Activated naive CD8-positive, alpha-beta T cell treated with anti-CD3 and anti-CD28 coated beads, Interleukin-2, amount 50 U/mL, for 24 hours (primary cell): ENCODE measurements around the gene FAM241B.

Experiments
- ATAC-seq: fragments of 150-1000 bp; cut with Tn5 transposase; one replicate; pipeline ENCODE4 v1.10.0; 2021
- DNase-seq: peaks from one replicate; pipeline ENCODE4 v3.0.0; 2021
- H3K27ac Mint-ChIP-seq: one replicate; pipeline ENCODE4 v1.8.0; 2021; ENCODE audit warnings: mild to moderate bottlenecking, mixed read lengths
- H3K27me3 Mint-ChIP-seq: one replicate; pipeline ENCODE4 v1.8.0; 2021; ENCODE audit warnings: mixed read lengths
- H3K36me3 Mint-ChIP-seq: one replicate; pipeline ENCODE4 v1.8.0; 2021; ENCODE audit warnings: low read depth, mixed read lengths
- H3K4me1 Mint-ChIP-seq: one replicate; pipeline ENCODE4 v1.8.0; 2021; ENCODE audit warnings: mixed read lengths
- H3K4me3 Mint-ChIP-seq: one replicate; pipeline ENCODE4 v1.8.0; 2021; ENCODE audit warnings: mild to moderate bottlenecking, moderate library complexity, mixed read lengths
- H3K9me3 Mint-ChIP-seq: one replicate; pipeline ENCODE4 v1.8.0; 2021; ENCODE audit warnings: mixed read lengths

Gene FAM241B

GRCh38 chr10:69628891-69629290 is 1.2 kb upstream of the FAM241B start:
- ATAC-seq (no peak), DNase-seq (no peak)
- Mint-ChIP-seq H3K36me3 (no peaks in the 10 kb centered on the region), H3K27ac (no peak overlapping the region), H3K27me3 (no peaks in the 10 kb centered on the region), H3K9me3 (peaks cover 11% of the 10 kb centered on the region), H3K4me3 (peak overlapping the region; percentile 15), H3K4me1 (peaks cover 11% of the 10 kb centered on the region)

GRCh38 chr10:69629519-69629896 is 539 bp upstream of the FAM241B start:
- no peak overlapping the region for H3K27ac Mint-ChIP-seq
- H3K9me3 Mint-ChIP-seq: peaks cover 6% of the 10 kb centered on the region
- H3K36me3 Mint-ChIP-seq: no peaks in the 10 kb centered on the region
- no peaks in the 10 kb centered on the region for H3K27me3 Mint-ChIP-seq
- DNase-seq (no peak), ATAC-seq (no peak)
- peaks cover 5% of the 10 kb centered on the region for H3K4me1 Mint-ChIP-seq
- H3K4me3 Mint-ChIP-seq: peak overlapping the region; percentile 37

GRCh38 chr10:69630651-69631400 is 779 bp downstream of the FAM241B start:
- H3K4me1 Mint-ChIP-seq: peaks cover 5% of the 10 kb centered on the region
- peak overlapping the region; percentile 67 for H3K4me3 Mint-ChIP-seq
- ATAC-seq: no peak
- DNase-seq: no peak
- peak overlapping the region; percentile 37 for H3K27ac Mint-ChIP-seq
- H3K27me3 Mint-ChIP-seq: no peaks in the 10 kb centered on the region
- no peaks in the 10 kb centered on the region for H3K36me3 Mint-ChIP-seq
- H3K9me3 Mint-ChIP-seq: no peaks in the 10 kb centered on the region

GRCh38 chr10:69631566-69631965 is 1.5 kb downstream of the FAM241B start:
- Mint-ChIP-seq H3K4me3 (peak overlapping the region; percentile 67), H3K9me3 (no peaks in the 10 kb centered on the region), H3K27ac (no peak overlapping the region), H3K36me3 (no peaks in the 10 kb centered on the region), H3K27me3 (no peaks in the 10 kb centered on the region), H3K4me1 (peaks cover 5% of the 10 kb centered on the region)
- no peak for ATAC-seq
- no peak for DNase-seq

GRCh38 chr10:69632516-69633199 is 2.6 kb downstream of the FAM241B start:
- H3K36me3 Mint-ChIP-seq: no peaks in the 10 kb centered on the region
- H3K4me3 Mint-ChIP-seq: no peak overlapping the region
- no peaks in the 10 kb centered on the region for H3K27me3 Mint-ChIP-seq
- peaks cover 5% of the 10 kb centered on the region for H3K4me1 Mint-ChIP-seq
- no peak for ATAC-seq
- H3K9me3 Mint-ChIP-seq: no peaks in the 10 kb centered on the region
- DNase-seq: no peak
- H3K27ac Mint-ChIP-seq: no peak overlapping the region

- H3K4me1 Mint-ChIP-seq: peaks cover 5% of the 10 kb centered on the region
- H3K9me3 Mint-ChIP-seq: no peaks in the 10 kb centered on the region
- no peak overlapping the region for H3K27ac Mint-ChIP-seq
- H3K4me3 Mint-ChIP-seq: no peak overlapping the region
- H3K27me3 Mint-ChIP-seq: no peaks in the 10 kb centered on the region
- DNase-seq (no peak), ATAC-seq (no peak)
- no peaks in the 10 kb centered on the region for H3K36me3 Mint-ChIP-seq
These were observed 3.9 kb downstream of the FAM241B start for GRCh38 chr10:69633673-69634635.

- Mint-ChIP-seq H3K4me3 (no peak overlapping the region), H3K36me3 (no peaks in the 10 kb centered on the region), H3K9me3 (no peaks in the 10 kb centered on the region), H3K27ac (no peak overlapping the region), H3K27me3 (no peaks in the 10 kb centered on the region), H3K4me1 (peaks cover 5% of the 10 kb centered on the region)
- ATAC-seq: no peak
- no peak for DNase-seq
These were observed 4.8 kb downstream of the FAM241B start for GRCh38 chr10:69634759-69635425.

GRCh38 chr10:69635428-69636272 is 5.6 kb downstream of the FAM241B start:
- ATAC-seq: no peak

GRCh38 chr10:69636273-69636575 is 6.2 kb downstream of the FAM241B start:
- no peak overlapping the region for H3K4me3 Mint-ChIP-seq

More at GRCh38 chr10:69635428-69636272, 5.6 kb downstream of the FAM241B start:
- Mint-ChIP-seq H3K4me3 (no peak overlapping the region), H3K27ac (no peak overlapping the region), H3K36me3 (no peaks in the 10 kb centered on the region), H3K4me1 (peaks cover 5% of the 10 kb centered on the region), H3K9me3 (no peaks in the 10 kb centered on the region), H3K27me3 (no peaks in the 10 kb centered on the region)
- DNase-seq: no peak

GRCh38 chr10:69636626-69637605 is 6.9 kb downstream of the FAM241B start:
- Mint-ChIP-seq H3K4me1 (no peaks in the 10 kb centered on the region), H3K27ac (no peak overlapping the region), H3K27me3 (no peaks in the 10 kb centered on the region), H3K36me3 (no peaks in the 10 kb centered on the region), H3K4me3 (no peak overlapping the region), H3K9me3 (no peaks in the 10 kb centered on the region)
- ATAC-seq: no peak
- DNase-seq: no peak

More at GRCh38 chr10:69636273-69636575, 6.2 kb downstream of the FAM241B start:
- no peaks in the 10 kb centered on the region for H3K36me3 Mint-ChIP-seq
- peaks cover 3% of the 10 kb centered on the region for H3K4me1 Mint-ChIP-seq
- H3K27me3 Mint-ChIP-seq: no peaks in the 10 kb centered on the region
- ATAC-seq: no peak
- H3K27ac Mint-ChIP-seq: no peak overlapping the region
- no peak for DNase-seq
- H3K9me3 Mint-ChIP-seq: no peaks in the 10 kb centered on the region

GRCh38 chr10:69638642-69639041 is 8.6 kb downstream of the FAM241B start:
- H3K9me3 Mint-ChIP-seq: no peaks in the 10 kb centered on the region
- ATAC-seq (no peak), DNase-seq (no peak)
- H3K27me3 Mint-ChIP-seq: peaks cover 4% of the 10 kb centered on the region
- H3K4me1 Mint-ChIP-seq: no peaks in the 10 kb centered on the region
- H3K4me3 Mint-ChIP-seq: no peak overlapping the region
- H3K36me3 Mint-ChIP-seq: no peaks in the 10 kb centered on the region
- H3K27ac Mint-ChIP-seq: no peak overlapping the region

GRCh38 chr10:69639291-69640195 is 9.5 kb downstream of the FAM241B start:
- Mint-ChIP-seq H3K4me1 (no peaks in the 10 kb centered on the region), H3K27ac (no peak overlapping the region), H3K9me3 (no peaks in the 10 kb centered on the region), H3K27me3 (peaks cover 5% of the 10 kb centered on the region), H3K4me3 (no peak overlapping the region), H3K36me3 (no peaks in the 10 kb centered on the region)
- DNase-seq (peak; percentile 65), ATAC-seq (peak; percentile 12)
